Left forelimb (tissue), 1 donor: ENCODE data around the gene SPTB.

Experiments used
- DNase-seq: peaks from one replicate; pipeline ENCODE4 v3.0.0-alpha.2; 2018; ENCODE audit warnings: low spot score

The SPTB gene

DNA sequence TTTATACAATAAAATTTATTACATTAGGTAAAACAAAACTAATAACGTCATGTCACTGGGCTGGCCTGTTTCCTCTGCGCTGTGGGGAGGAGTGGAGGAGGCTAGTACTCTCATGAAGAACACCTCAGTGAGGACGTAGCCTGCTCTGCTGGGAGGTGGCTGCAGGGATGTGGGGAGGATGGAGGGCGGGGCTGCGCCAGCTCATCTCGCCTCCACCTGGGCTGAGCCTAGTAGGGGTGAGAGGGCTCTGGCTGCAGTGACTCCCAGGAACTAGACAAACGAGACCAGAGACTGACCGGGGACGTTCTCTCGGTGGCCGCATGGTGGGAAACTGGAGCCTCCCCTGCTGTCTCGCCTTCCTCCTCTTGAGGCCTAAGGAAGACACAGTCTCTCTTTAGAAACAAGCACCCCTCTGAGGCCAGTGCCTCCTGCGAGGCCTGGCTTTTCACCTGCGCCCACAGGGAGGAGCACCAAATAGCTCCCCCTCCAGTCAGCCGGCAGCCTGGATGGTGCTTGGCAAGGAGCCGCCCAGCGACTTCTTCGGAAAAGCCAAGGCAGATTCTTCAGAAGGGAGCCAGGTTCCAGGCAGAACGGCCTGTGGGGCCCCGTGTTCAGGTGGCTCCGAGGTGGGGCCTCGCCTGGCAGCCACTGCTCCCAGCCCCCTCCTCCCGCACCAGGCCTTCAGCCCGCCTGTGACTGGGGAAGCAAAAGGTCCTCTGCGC, 113.1 kb downstream of the SPTB start:
- DNase-seq = no peak

DNA sequence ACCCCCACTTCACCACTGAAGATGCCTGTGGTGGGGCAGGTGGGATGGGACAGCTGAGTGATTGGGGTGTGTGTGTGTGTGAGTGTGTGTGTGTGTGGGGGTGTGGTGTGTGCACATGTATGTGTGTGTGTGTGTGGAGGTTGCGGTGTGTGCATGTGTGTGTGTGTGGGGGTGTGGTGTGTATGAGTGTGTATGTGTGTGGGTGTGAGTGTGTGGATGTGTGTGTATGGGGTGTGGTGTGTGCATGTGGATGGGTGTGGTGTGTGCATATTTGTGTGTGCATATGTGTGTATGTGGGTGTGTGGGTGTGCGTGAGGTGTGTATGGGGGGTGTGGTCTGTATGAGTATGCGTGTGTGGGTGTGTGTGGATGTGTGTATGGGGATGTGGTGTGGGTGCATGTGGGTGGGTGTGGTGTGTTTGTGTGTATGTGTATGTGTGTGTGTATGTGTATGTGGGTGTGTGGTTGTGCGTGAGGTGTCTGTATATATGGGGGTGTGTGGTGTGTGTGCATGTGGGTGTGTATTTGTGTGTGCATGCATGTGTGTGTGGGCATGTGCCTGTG, 113.9 kb downstream of the SPTB start:
- no peak for DNase-seq

DNA sequence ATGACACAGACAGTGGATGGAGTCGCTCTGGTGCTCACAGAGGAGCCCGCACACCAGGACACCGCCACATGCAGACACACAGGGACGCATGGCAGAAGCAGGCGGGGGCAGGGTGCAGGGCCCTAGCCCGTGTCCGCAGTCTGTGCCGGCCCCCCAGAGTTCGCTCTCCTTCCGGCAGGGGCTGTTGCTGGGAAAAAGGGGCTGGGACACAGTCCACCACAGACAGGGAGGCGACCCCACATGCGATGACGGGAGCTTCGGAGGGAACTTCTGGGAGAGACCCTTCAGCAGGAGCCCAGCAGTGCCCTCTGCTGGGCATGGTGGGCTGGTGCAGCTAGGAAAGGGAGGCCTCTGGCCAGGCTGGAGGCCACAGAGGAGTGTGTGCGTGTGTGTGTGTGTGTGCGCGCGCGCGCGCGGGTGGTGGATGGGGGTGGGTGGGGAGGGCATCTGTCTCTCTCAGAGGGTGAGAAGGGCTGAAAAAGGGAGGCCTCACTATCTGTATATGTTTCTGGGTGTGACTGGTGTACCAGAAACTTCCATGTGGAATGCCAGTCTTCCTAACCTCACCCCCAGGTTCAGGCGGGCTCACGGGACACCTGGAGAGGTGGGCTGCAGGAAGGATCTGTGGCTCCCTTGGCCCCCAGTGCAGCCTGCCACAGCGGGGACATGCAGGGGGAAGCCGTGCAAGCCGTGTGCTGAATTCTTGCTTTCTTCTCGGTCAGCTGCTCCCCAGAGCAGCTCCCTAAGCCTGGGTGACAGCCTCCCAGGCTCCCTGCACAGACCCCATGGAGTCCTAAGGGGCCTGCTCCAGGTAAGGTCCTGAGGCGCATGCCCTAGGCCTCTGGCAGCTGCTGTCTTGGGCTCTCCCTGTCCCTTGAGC, 114.8 kb downstream of the SPTB start:
- DNase-seq = peak; percentile 91

DNA sequence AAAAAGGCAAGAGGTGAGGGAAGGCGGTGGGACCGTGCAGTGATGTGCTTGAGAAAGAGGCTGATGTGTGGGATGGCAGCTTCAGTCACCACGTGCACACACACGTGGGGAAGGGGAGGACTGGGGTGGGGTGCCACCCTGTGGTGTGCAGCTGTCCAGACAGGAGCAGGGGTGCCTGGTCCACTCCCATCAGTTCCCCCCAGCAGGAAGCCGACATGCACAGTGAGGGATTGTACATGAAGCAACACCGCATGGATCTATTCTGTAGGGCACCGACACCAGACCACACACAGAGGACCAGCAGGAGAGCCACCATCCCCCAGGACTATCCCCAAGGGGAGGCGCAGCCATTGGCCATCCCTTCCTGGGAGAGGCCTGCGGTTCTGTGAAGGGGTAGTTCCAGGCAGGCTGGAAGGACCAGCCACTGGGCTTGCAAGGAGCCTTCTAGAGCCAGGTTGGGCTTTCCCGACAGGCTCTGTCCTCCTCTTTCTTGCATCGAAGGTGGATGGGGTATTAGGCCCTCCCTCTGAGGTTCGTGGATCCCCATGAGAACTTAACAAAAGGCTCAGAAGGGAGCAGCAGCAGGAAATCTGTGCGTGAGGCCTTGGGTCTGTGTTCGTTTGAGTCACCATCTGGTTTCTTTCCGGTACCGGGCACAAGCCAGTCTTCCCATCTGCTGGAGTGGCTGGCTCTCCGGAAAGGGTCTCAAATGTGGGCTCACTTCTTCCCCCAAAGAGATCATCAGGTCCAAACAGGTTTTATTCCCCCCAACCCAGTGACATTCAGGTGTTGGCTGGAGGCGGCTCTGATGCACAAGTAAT, 115.7 kb downstream of the SPTB start:
- no peak for DNase-seq

- no peak for DNase-seq
Measured at GRCh38 chr14:64763085-64763782, 116.5 kb downstream of the SPTB start.

DNA sequence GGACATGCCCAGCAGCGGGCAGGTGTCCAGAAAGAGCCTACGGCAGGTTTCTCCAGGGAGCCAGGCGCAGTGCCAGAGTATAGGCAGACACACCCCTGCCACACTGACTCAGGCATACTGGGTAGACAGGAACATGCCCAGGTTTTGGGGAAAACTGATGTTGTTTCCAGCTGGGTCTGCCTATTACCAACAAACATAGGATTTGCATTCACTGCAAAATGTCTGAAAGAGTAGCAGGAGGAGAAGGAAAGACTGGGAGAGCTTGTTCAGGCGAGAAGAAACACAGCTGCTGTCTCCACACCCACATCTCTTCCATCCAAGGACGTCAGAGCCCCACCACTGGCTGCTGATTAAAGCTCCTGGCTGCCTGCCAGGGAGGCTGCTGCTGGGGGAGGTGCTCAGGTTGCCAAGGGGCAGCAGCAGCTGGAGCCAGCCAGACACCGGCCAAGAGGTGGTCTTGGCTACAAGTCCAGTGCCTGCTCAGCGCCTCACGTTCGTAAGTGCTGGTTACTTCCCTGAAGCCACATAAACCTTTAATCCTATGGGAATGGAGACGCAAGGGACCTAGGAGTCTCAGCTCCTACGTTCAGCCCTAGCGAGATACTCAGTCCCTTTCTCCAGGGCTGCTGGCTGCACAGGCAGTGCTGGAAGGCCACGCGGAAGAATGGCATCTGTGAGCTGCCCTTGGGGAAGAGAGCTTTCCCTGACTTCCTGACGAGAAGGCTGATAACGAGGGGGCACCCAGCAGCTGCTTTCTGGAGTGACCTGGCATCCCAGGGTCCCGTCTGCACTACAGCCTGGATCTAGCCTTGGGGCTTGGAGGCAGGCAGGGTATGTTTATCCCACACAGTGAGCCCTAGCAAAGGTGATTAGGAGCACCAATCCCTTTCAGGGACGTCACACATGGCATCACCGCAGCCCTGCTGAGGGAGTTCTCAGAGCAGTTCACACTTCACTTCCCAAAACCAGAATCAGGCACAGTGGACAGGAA, 117.4 kb downstream of the SPTB start:
- DNase-seq = peak; percentile 87

DNA sequence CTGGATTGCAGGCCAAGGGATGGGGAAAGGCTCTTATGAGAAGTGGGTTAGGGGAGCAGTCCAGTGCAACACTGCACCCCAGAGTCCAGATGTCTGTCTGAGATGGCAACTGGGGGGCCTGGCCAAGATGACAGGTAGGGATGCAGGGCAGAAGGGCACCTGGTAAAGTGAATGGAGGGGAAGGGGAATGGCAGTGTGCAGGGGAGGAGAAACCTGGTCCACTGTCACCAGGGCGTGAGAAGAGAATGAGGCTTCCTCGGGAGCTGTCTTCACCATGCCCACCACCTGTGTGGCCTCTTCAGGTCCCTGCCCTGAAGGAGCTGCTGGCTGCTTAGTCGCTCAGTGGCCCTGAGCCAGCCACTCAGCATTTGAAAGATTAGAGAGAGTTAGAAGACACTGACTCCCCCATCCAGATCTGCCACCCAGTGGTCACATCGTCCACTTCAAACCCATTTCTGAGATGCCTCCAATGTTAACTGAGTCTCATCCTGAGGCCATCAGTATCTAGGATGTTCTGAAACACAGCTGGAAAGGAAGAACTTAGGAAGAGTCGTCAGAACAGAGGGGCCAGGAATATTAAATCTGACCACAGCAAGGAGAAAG, 118.2 kb downstream of the SPTB start:
- no peak for DNase-seq

GRCh38 chr14:64760916-64761315, 118.8 kb downstream of the SPTB start:
- DNase-seq = no peak

- no peak for DNase-seq
Measured at GRCh38 chr14:64760146-64760755, 119.5 kb downstream of the SPTB start.

GRCh38 chr14:64759555-64759938, 120.2 kb downstream of the SPTB start:
- no peak for DNase-seq

GRCh38 chr14:64758691-64759554, 120.8 kb downstream of the SPTB start:
- DNase-seq = no peak

DNA sequence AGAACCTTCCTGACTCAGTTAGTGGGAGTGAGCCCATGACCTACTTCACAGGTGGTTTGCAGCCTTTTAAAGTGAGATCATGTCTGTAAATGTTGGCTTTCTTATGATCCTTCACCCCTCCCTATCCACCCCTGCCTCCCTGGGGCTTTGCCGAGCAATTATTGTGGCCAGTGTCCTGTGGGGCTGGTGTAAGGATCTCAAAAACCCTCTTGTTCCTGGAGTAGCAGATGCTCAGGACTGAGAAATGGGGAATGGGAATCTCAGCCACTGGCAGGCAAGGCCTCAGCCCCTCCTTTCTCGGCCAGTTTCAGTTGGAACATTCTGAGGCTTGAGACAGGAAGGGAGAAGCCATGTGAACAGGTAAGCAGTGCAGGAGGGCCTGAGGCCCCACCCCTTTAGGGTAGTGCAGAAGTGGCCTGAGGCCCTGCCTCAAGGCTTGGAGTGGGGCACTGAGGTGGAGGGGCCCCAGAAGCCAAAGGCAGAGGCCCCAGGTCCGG, 121.6 kb downstream of the SPTB start:
- DNase-seq = no peak

- DNase-seq = no peak
Measured at GRCh38 chr14:64757601-64758000, 122.1 kb downstream of the SPTB start.

DNA sequence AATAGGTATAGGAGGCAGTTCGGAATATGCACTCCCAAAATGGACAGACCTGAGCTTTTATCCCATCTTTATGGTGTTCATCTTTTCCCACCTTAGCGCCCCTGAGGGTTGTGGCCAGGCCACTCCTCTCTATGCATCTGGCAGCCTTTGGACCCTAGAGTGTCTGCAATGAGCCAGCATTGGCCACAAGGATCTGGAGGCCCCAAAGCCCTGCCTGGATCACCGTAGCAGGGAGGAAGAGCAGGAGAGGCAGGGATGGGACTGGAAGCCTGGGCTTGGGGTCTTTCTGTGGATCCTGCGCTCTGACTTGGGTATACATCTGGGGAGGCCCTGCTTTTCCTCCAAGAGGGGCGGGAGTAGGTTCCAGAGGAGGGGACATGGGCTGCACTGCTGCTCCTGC, 123.0 kb downstream of the SPTB start:
- DNase-seq = no peak

DNA sequence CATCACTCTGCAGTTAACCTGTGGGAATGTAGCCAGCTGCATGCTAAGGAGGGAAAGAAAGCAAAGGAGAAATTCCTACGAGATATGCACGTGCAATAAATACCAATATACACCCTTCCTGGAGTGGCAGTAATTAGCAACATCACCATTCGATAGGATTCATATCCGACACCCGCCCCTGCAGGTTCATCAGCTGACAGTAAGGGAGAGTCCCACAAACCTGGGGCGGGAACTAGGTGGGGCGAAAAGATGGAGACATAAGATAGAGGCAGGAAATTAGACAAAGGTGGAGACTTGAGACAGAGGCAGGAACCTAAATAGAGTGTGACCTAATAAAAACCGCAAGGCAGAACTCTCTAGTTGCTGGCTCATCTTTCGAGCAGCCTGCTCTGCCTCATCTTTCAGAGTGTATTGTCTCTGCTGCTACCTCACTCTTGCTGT, 123.9 kb downstream of the SPTB start:
- DNase-seq = no peak

DNA sequence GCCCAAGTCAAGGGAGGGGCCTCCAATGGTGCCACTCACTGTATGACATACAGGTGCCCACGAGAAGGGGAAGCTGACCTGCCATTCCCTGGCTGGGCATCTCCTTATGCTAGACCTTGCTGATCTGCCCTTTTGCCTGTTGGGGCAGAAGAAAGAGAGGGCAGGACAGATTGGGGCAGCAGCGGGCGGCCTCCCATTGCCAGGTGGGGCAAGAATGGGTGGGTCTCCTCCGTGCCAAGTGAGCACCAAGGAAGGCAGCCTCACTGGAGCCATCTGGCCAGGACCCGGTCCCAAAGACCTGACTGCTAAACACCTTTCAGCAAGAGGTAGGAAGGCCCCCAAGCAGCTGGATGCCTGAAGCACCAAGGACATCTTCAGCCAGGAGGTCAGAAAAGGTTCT, 125.0 kb downstream of the SPTB start:
- no peak for DNase-seq

DNA sequence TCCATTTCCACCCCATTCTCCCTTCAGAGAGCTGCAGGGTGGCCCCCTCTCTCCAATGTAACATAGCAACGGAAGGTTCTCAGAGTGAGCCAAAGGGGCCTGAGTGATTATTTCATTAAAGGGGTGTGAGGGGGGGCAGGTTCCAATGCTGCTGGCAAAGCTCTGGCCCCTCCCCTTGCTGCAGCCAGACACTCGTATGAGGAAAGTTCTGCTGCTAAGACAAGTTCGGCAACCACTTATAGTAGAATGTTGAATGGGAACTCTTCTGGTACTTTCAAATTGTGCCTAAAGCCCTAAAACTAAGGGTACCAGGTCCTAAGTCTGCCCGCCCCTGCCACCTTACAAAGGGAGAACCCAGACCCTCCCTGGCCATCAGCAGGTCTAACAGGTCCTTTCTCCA, 125.7 kb downstream of the SPTB start:
- no peak for DNase-seq

DNA sequence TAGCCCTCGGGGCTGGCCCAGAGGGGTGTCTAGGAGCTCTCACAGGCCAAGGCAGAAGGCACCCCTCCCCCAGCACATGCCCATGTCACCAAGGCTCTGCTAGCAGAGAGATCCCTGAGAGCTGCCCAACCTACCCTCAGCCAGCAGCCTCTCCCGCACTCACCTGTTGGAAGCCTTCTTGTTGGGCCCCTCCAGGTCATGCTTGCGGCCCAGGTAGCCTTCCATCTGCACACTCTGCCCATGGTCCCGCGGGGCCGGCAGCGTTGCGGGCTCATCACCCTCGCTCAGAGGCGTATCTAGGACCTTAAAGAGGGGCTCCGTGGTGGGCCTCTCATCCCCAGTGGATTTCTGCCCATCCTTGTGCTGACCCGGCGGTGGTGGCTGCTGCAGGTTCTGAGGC, 126.3 kb downstream of the SPTB start:
- no peak for DNase-seq
